GM19372 (cell line): Measurements from ENCODE around the gene CCS.
"Not testable (repeated sequence)": the region's sequence is repeated elsewhere in the genome, so short reads cannot be mapped to it uniquely, and the experiment has no call there.

ENCODE experiments used
- ATAC-seq: cut with Tn5 transposase; IDR thresholded peaks from one replicate; pipeline ENCODE4 v1.9.1; 2021; ENCODE audit warnings: mild to moderate bottlenecking, low read depth, moderate library complexity; ENCODE audit not compliant: unreplicated experiment

Gene CCS

GRCh38 chr11:66559866-66560676 lies 32.9 kb upstream of the CCS start:
- no peak for ATAC-seq

GRCh38 chr11:66561178-66561974 lies 31.6 kb upstream of the CCS start:
- no peak for ATAC-seq

- ATAC-seq = no peak
These were observed 31.1 kb upstream of the CCS start for GRCh38 chr11:66561975-66562248.

- no peak for ATAC-seq
These were observed 30.7 kb upstream of the CCS start for GRCh38 chr11:66562275-66562674.

GRCh38 chr11:66562907-66563583 lies 29.9 kb upstream of the CCS start:
- no peak for ATAC-seq

- no peak for ATAC-seq
These were observed 29.2 kb upstream of the CCS start for GRCh38 chr11:66563832-66564231.

- ATAC-seq = no peak
These were observed 28.4 kb upstream of the CCS start for GRCh38 chr11:66564538-66564937.

- ATAC-seq = no peak
These were observed 28.0 kb upstream of the CCS start for GRCh38 chr11:66564984-66565383.

GRCh38 chr11:66566221-66566620 lies 26.8 kb upstream of the CCS start:
- no peak for ATAC-seq

GRCh38 chr11:66567787-66568123 lies 25.2 kb upstream of the CCS start:
- ATAC-seq = no peak

GRCh38 chr11:66568124-66568916 lies 24.7 kb upstream of the CCS start, which contains the start of gene CTSF:
CTSF (minus strand) TSS chr11:66568606; CDS start chr11:66568486, 120 bp downstream.
- ATAC-seq = no peak

GRCh38 chr11:66569076-66569475 lies 23.9 kb upstream of the CCS start:
- ATAC-seq = no peak

GRCh38 chr11:66570079-66570849 lies 22.7 kb upstream of the CCS start:
- ATAC-seq = no peak

- ATAC-seq = no peak
These were observed 22.2 kb upstream of the CCS start for GRCh38 chr11:66570850-66571180.

GRCh38 chr11:66579017-66579606 lies 13.9 kb upstream of the CCS start:
- no peak for ATAC-seq

- ATAC-seq = no peak
These were observed 12.2 kb upstream of the CCS start for GRCh38 chr11:66580803-66581202.

- ATAC-seq = no peak
These were observed 11.7 kb upstream of the CCS start for GRCh38 chr11:66581261-66581660.

- ATAC-seq = not testable (repeated sequence)
These were observed 10.3 kb upstream of the CCS start for GRCh38 chr11:66582565-66583147.

- not testable (repeated sequence) for ATAC-seq
These were observed 7.5 kb upstream of the CCS start for GRCh38 chr11:66585447-66585846.
